Measurements from ENCODE around the gene RPL14.
"Not testable (repeated sequence)": the region's sequence is repeated elsewhere in the genome, so short reads cannot be mapped to it uniquely, and the experiment has no call there.

RPL14 gene

DNA sequence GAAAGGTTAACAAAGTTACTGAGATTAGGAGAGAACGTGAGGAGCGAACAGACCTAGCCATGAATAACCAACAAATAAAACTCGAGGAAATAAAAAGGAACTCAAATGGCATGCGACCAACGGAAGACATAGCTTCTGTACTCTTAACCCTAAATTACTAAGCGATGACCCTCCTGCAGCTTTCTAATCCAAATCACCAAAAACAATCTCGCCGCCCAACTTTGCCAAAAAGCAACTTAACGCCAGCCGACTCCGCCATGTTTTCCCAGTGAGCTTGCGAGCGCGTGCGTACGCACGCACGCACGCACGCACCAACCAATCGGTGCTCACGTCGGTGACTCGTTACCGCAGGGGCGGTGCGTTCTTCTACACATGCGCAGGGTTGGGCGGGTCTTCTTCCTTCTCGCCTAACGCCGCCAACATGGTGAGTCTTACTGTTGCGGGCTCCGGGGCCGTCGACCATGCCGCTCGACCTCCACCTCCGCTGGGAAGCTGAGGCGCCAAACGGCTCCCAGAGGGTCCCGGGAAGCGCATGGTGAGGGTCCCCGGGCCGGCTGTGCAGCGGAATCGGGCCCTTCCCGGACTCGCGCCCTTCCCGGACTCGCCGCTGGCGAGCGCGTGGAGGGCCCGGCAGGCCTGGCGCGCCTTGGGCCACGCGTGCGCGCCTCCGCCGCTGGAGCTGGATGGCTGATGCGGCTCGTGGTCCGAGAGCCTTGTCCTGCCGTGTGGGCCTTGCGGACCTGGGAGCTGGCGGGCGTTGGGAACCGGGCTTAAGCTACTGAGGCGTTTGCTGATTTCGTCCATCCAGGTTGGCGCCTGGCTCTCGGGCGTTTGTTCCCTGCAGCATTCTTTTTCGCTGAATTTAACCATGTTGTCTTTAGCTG lies at the start of gene RPL14:
Gene RPL14, plus strand, starts transcription at position 400 of the 884 bp plus-strand sequence. Its CDS starts 133 bp downstream, at position 533.
- DNase-seq: peak; percentile 95

DNA sequence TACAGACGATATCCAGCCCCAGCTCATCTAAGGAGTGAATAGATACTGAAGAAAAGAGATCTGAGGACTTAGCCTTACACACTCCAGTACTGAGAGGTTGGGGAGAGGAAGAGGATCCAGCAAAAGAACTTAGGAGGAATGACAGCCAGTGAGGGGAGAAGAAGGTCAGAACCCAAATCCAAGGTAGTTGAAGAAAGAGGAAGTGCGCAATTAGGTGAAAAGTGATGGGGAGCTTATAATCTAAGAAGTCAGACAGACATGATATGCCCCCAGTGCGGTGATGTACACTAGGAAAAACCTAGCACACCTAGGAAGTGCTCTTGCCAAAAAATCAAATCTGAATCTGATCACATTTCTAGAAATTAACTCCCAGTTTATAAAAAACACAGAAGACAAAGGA lies 49.5 kb upstream of the RPL14 start:
- DNase-seq: no peak

DNA sequence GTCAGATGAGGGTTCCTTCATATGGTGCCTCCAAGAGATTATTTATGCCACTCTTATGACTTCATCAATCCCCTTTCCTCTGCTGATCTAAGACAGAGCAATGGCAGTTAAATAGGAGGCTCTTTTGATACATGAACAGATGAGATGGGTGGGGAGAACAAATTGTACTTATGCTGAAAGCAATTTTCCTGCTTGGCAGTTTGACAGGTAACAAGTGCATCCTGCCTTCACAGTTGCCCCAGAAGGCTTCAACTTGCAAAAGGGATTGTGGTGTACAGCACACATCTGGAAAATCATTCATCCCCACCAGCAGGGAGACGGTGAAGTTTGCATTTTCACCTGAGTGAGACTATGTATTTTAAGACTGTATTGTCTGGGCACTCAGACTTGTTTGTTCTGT lies 42.9 kb upstream of the RPL14 start:
- DNase-seq: no peak

DNA sequence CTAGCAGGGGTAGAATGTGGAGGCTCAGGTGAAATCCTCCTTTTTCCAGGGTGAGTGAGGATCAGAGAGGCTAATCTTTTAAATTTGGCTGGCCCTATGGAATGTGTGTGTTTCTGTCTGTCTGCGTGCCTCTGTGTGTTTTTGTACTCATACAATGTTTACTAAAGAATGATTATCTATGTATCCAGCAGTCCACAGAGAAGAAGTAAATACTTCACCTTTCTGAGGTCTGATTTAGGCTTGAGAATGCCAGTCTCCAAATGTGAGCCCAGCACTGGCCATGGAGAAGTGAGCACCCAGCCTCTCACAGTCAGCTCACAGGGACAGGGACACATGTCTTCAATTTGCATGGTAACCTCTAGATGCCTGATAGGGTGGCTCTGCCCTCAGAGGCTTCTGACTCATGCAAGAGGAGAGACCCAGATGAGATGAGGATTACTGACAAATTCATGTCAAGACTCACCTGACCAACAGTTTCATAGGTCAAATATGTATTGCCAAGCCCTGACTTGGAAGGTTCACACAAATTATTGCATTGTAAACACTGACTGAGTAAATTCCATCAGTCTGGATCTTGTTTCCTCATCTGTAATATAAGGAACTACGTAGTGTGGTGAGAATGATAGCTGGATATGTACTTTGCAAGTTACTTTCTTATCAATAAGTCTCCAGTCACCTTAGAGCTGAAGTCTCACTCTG lies 39.1 kb upstream of the RPL14 start:
- DNase-seq: no peak

DNA sequence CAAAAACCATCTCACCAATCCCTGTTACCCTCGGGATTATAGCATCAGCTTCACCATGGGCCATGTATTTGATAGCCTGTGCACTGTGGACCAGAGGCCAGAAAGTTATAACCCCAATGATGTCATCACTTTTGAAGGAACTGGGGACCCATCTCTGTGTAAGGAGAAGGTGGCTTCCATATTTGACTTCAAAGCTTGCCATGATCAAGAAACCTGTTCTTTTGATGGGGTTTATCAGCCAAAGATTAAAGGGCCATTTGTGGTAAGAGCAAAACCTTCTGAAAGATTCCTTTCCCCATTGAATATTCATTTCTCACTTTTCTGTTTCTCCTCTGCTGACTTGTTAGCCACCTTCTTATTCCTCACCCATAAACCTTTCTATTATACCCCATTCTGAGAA lies 34.3 kb upstream of the RPL14 start:
- no peak for DNase-seq

GRCh38 chr3:40427045-40427669 lies 30.0 kb upstream of the RPL14 start:
- DNase-seq: no peak

DNA sequence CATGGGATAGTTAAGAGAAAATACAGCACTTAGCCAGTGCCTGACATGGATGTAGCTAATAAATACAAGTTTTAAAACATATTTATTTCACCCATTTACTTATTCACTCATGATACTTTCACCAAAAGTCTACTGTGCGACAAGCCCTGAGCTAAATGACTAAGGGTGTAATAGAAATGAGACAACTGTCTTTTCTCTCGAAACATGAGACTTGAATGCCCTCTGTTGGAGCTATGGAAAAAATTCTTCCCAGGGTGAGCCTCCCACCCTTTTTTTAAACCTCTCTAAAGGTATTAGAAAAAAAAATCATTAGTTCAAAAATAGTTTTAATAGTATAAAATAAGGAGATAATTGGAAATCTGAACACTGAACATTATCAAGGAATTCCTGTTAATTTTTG lies 24.3 kb upstream of the RPL14 start:
- DNase-seq: no peak

DNA sequence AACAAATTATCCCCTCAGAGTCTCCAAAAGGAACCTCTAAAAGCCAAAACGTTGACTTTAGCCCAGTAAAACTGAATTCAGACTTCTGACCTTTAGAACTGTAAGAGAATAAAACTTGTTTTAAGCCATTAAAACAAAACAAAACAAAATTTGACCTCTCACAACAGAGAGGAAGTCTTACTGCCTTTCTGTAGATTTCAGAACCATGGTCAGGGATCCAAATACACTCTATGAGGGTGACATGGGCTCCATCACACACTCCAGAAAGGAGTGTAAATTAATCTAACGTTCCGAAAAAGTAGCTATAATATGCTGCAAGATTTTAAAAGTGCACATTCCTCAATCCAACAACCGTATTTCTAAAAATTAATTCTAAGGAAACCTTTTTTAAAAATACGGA lies 19.2 kb upstream of the RPL14 start:
- DNase-seq: no peak

- DNase-seq: no peak
Measured at GRCh38 chr3:40445062-40445461, 12.1 kb upstream of the RPL14 start.

DNA sequence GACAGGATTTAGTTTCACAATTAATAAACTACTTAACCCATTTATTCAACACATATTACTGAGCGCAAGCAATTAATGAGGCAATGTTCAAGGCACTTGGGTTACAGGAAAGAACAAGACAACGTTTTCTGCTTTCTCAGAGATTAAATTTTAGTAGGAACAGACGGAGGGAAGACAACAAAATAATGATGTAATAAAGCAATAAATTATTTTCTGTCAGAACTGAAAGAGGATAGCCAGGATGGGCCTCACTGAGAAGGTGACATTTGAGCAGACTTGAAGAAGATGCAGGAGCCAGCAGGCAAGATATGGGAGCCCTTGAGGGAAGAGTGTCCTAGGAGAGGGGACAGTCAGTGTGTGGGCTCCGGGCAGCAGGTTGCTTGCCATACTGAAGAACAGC lies 11.3 kb upstream of the RPL14 start:
- no peak for DNase-seq

DNA sequence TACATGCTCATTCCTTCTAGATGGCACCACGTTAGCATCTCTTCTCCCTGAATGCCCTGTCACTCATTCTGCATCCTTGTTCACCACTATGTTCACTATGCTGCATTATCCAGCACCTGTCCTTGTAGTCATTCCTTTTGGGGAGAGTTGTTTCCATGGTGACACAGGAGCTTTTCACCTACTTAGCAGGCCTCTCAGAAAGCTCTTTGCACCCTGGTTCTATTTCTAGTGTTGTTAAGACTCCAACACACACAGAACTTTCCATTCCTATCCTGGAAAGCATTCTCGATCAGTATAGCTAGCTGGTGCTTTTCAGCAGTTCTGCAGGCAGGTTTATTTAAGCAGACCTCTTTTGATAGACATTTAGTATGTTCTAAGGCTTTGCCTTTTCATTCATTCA lies 6.7 kb upstream of the RPL14 start:
- no peak for DNase-seq

DNA sequence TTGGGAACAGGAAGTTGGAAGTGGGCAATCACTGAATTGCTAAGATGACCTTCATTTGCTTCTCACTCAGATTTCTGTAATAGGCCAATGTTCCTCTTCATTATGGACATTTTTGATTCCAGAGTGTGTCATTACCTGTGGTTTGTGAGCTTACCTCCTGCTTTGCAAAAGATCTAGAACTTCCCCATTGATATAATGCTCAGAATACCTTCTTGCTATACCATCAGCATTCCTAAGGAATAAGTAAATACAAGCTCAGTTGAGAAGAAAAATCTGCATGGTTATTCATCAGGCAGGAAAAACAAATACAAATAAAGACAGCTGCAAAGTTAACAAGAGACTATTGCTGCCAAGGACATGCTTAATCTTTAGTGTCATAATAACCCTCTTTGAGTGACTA lies 5.6 kb upstream of the RPL14 start:
- no peak for DNase-seq

- no peak for DNase-seq
Measured at GRCh38 chr3:40452057-40452456, 5.1 kb upstream of the RPL14 start.

DNA sequence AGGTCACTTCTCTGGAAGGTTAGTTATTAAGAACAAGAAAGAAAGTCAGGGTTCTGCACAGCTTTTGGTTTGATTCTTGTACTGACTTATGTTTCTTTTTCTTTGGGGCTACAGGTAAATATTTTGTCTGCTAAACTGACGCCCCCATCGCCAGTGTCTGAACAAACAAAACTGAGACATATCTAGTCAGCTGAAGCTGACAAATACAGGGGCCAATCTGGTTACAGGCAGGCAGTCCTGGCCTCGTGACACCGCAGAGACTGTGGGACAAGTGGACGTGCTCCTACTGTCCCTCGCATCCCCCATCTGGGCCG lies 4.6 kb upstream of the RPL14 start:
- DNase-seq: no peak

GRCh38 chr3:40452876-40453730 lies 4.0 kb upstream of the RPL14 start:
- peak; percentile 96 for DNase-seq

GRCh38 chr3:40453933-40454332 lies 3.2 kb upstream of the RPL14 start:
- no peak for DNase-seq

- no peak for DNase-seq
Measured at GRCh38 chr3:40455328-40455727, 1.8 kb upstream of the RPL14 start.

DNA sequence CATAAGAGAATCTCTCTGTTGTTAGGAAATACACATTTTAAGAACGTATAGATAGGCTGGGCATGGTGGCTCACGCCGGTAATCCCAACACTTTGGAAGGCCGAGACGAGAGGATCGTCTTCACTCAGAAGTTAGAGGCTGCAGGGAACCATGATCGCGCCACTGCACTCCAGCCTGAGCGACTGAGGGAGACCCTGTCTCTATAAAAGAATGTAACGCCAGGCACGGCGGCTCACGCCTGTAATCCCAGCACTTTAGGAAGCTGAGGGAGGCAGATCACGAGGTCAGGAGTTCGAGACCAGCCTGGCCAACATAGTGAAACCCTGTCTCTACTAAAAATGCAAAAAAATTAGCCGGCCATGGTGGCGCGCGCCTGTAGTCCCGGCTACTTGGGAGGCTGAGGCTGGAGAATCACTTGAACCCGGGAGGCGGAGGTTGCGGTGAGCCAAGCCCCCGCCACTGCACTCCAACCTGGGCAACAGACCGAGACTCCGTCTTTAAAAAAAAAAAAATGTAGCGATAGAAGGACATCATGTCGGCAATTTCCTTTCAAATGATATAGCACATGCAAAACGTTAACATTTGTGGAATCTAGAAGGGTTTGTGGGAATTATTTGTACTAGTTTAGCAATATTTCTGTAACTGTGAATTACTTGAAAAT lies 730 bp upstream of the RPL14 start:
- no peak for DNase-seq

DNA sequence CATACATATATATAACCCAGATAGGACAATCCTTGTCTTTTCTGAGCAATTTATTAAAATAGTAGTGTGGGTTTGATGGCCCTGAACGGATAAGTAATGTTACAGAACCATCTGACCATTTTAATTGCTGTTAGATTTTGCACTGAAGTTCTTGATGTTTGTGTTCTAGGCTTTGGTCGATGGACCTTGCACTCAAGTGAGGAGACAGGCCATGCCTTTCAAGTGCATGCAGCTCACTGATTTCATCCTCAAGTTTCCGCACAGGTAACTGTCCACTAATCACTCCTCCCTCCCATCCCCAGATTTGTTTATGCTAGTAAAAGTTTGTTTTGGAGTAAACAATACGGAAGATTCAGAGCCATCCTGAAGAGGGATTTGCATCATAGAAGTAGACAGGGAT lies 1.3 kb downstream of the RPL14 start:
- DNase-seq: no peak

- DNase-seq: not testable (repeated sequence)
Measured at GRCh38 chr3:40460481-40460880, 3.3 kb downstream of the RPL14 start.

DNA sequence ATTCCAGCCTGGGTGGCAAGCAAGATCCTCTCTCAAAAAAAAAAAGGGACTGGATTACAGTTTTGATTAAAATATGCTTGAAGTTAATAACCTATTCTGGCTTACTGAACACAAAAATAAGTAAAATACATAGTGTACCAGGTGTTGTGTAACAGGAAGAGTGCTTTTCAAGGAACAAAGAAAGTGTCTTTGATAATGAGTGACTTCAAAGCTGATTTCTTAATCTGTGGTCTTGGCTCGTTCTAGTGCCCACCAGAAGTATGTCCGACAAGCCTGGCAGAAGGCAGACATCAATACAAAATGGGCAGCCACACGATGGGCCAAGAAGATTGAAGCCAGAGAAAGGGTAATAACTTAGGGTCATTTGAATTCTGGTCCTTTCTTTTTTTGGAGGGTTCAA lies 4.0 kb downstream of the RPL14 start:
- DNase-seq: no peak

- not testable (repeated sequence) for DNase-seq
Measured at GRCh38 chr3:40462838-40463237, 5.7 kb downstream of the RPL14 start.

DNA sequence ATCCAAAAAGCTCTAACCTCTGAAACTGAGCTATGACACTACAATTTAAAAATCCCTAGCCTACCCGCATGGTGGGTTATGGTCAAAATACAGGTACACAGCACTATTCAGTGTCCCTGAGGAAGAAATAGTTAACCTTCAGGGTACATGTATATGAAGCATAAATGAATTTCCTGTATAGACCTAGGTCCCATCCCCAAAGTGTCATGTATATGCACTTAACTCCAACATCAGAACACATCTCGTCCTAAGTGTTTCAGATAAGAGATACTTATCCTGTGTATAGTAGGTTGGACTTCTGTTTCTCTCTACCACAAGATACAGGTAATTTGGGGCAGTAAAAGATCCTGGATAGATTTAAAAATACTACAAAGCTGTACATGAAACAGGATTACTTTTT lies 6.4 kb downstream of the RPL14 start:
- DNase-seq: no peak

Measured in right forelimb (tissue), 1 donor.